H9 (cell line): ENCODE measurements around the gene SMAD7. TPM values are rescaled to one million over a fixed set of nuclear protein-coding genes. Genes with fewer than 3 reads are reported as not detected.

Experiments used
- DNase-seq: peaks from one replicate; pipeline ENCODE4 v3.0.0-alpha.2; 2017
- H2AFZ ChIP-seq: one replicate; pipeline ENCODE4 v1.6.1; 2013; ENCODE audit warnings: mild to moderate bottlenecking, low read length, control low read depth, moderate library complexity
- H2AK5ac ChIP-seq: 2 replicates; pipeline ENCODE4 v1.6.1; 2013; ENCODE audit warnings: low read length, control low read depth, mixed read lengths; ENCODE audit not compliant: insufficient read length
- H2BK120ac ChIP-seq: one replicate; pipeline ENCODE4 v1.6.1; 2013; ENCODE audit warnings: low read depth, mild to moderate bottlenecking, low read length, control low read depth, inconsistent platforms; ENCODE audit not compliant: poor library complexity, severe bottlenecking
- H2BK12ac ChIP-seq: 2 replicates; pipeline ENCODE4 v1.6.1; 2013; ENCODE audit warnings: low read length, control low read depth, mixed read lengths, low read depth; ENCODE audit not compliant: insufficient read length
- H2BK15ac ChIP-seq: 2 replicates; pipeline ENCODE4 v1.6.1; 2013; ENCODE audit warnings: low read depth, low read length, control low read depth
- H2BK20ac ChIP-seq: one replicate; pipeline ENCODE4 v1.6.1; 2013; ENCODE audit warnings: low read depth, mild to moderate bottlenecking, low read length, control low read depth, inconsistent platforms; ENCODE audit not compliant: poor library complexity, severe bottlenecking
- H2BK5ac ChIP-seq: 2 replicates; pipeline ENCODE4 v1.6.1; 2013; ENCODE audit warnings: low read length, control low read depth, mixed read lengths; ENCODE audit not compliant: insufficient read length
- H3K14ac ChIP-seq: 2 replicates; pipeline ENCODE4 v1.6.1; 2013; ENCODE audit warnings: low read length, control low read depth; ENCODE audit not compliant: insufficient read depth
- H3K18ac ChIP-seq: 2 replicates; pipeline ENCODE4 v1.6.1; 2013; ENCODE audit warnings: low read depth, mild to moderate bottlenecking, mixed read lengths, low read length, control low read depth; ENCODE audit not compliant: insufficient read length
- H3K23ac ChIP-seq: 2 replicates; pipeline ENCODE4 v1.6.1; 2013; ENCODE audit warnings: low read length, control low read depth, mixed read lengths, low read depth; ENCODE audit not compliant: insufficient read length
- H3K23me2 ChIP-seq: 2 replicates; pipeline ENCODE4 v1.6.1; 2013; ENCODE audit warnings: low read depth, mild to moderate bottlenecking, mixed read lengths, low read length, control low read depth; ENCODE audit not compliant: insufficient read length, poor library complexity, severe bottlenecking
- H3K27ac ChIP-seq: 2 replicates; pipeline ENCODE4 v1.5.1; 2013; ENCODE audit warnings: low read length, control low read depth, mixed read lengths, low read depth; ENCODE audit not compliant: insufficient read length
- H3K27me3 ChIP-seq: 2 replicates; pipeline ENCODE4 v1.6.1; 2013; ENCODE audit warnings: low read length, control low read depth, inconsistent platforms; ENCODE audit not compliant: insufficient read depth
- H3K4ac ChIP-seq: 2 replicates; pipeline ENCODE4 v1.6.1; 2013; ENCODE audit warnings: low read depth, mild to moderate bottlenecking, control low read depth, inconsistent platforms, low read length, moderate library complexity
- H3K4me1 ChIP-seq: 2 replicates; pipeline ENCODE4 v1.6.1; 2013; ENCODE audit warnings: low read length, control low read depth, inconsistent platforms; ENCODE audit not compliant: insufficient read depth
- H3K4me2 ChIP-seq: 2 replicates; pipeline ENCODE4 v1.6.1; 2013; ENCODE audit warnings: low read length, control low read depth, mixed read lengths; ENCODE audit not compliant: insufficient read length, insufficient read depth
- H3K56ac ChIP-seq: 2 replicates; pipeline ENCODE4 v1.6.1; 2013; ENCODE audit warnings: low read depth, mild to moderate bottlenecking, mixed read lengths, low read length, control low read depth; ENCODE audit not compliant: insufficient read length
- H3K79me1 ChIP-seq: 2 replicates; pipeline ENCODE4 v1.6.1; 2013; ENCODE audit warnings: low read depth, mild to moderate bottlenecking, moderate library complexity, low read length, control low read depth, inconsistent platforms; ENCODE audit not compliant: insufficient read depth, poor library complexity, severe bottlenecking
- H3K79me2 ChIP-seq: 2 replicates; pipeline ENCODE4 v1.6.1; 2013; ENCODE audit warnings: low read length, control low read depth, inconsistent platforms; ENCODE audit not compliant: insufficient read depth
- H3K9ac ChIP-seq: 2 replicates; pipeline ENCODE4 v1.6.1; 2013; ENCODE audit warnings: low read length, control low read depth, mixed read lengths; ENCODE audit not compliant: insufficient read length; ENCODE audit errors: extremely low read depth
- H3K9me3 ChIP-seq: one replicate; pipeline ENCODE4 v1.6.1; 2013; ENCODE audit warnings: low read depth, low read length, inconsistent platforms; ENCODE audit not compliant: control insufficient read depth
- H3T11ph ChIP-seq: one replicate; pipeline ENCODE4 v1.6.1; 2013; ENCODE audit warnings: mild to moderate bottlenecking, low read length, control low read depth, inconsistent platforms
- H4K20me1 ChIP-seq: one replicate; pipeline ENCODE4 v1.6.1; 2013; ENCODE audit not compliant: control insufficient read depth, insufficient read length, insufficient read depth
- H4K5ac ChIP-seq: 2 replicates; pipeline ENCODE4 v1.6.1; 2013; ENCODE audit warnings: low read depth, mild to moderate bottlenecking, mixed read lengths, low read length, control low read depth; ENCODE audit not compliant: insufficient read length
- H4K8ac ChIP-seq: replicated peaks from 2 replicates; pipeline ENCODE4 v1.6.1; 2013; ENCODE audit warnings: low read length, control low read depth, mixed read lengths, low read depth; ENCODE audit not compliant: insufficient read length
- H4K91ac ChIP-seq: 2 replicates; pipeline ENCODE4 v1.6.1; 2013; ENCODE audit warnings: low read depth, mild to moderate bottlenecking, moderate library complexity, mixed read lengths, low read length, control low read depth; ENCODE audit not compliant: insufficient read length
- H3K27ac Mint-ChIP-seq, 3 experiments: 2 replicates in 2 of 3; 3 replicates in 1 of 3; pipeline ENCODE4 v1.8.0; 2020 to 2021; ENCODE audit warnings: mixed read lengths in 3 of 3, mild to moderate bottlenecking in 1 of 3, moderate library complexity in 1 of 3
- H3K27me3 Mint-ChIP-seq: 2 replicates; pipeline ENCODE4 v1.8.0; 2021; ENCODE audit warnings: low read depth, mild to moderate bottlenecking, moderate library complexity, mixed read lengths
- H3K36me3 Mint-ChIP-seq, 3 experiments: 2 replicates in 2 of 3; 3 replicates in 1 of 3; pipeline ENCODE4 v1.8.0; 2020 to 2021; ENCODE audit warnings: low read depth in 3 of 3, mixed read lengths in 3 of 3; ENCODE audit not compliant: insufficient read depth in 1 of 3
- H3K4me1 Mint-ChIP-seq, 2 experiments: 2 replicates each; pipeline ENCODE4 v1.8.0; 2020; ENCODE audit warnings: mixed read lengths in 2 of 2
- H3K4me3 Mint-ChIP-seq, 2 experiments: 2 replicates in 1 of 2; 3 replicates in 1 of 2; pipeline ENCODE4 v1.8.0; 2020 to 2021; ENCODE audit warnings: mild to moderate bottlenecking in 2 of 2, mixed read lengths in 2 of 2, moderate library complexity in 1 of 2
- H3K9me3 Mint-ChIP-seq, 2 experiments: 2 replicates in 1 of 2; 3 replicates in 1 of 2; pipeline ENCODE4 v1.8.0; 2020; ENCODE audit warnings: mild to moderate bottlenecking in 2 of 2, mixed read lengths in 2 of 2, moderate library complexity in 1 of 2
- CTCF ChIP-seq: fragments of 200-600 bp; sonication (generic); conservative IDR thresholded peaks from 3 replicates; pipeline ENCODE4 v1.8.0; 2021; ENCODE audit warnings: antibody characterized with exemption, mild to moderate bottlenecking
- WGBS: extraction: QIAGEN DNeasy Blood & Tissue Kit; methylation state at CpG from one replicate; pipeline ENCODE4 v1.1.7; 2013; ENCODE audit warnings: missing lambda C conversion rate, low lambda C conversion rate, mixed read lengths; ENCODE audit not compliant: insufficient read length; ENCODE audit errors: extremely low coverage; 5-methylcytosine and 5-hydroxymethylcytosine counted together
- total RNA-seq: library from RNA; stranded (reverse); gene quantifications from 2 replicates; pipeline ENCODE4 v1.2.1, GENCODE V29; 2021

SMAD7 gene
- total RNA-seq, 1 experiment from 2014 or later = 27.7 TPM

GRCh38 chr18:48904091-48904490 lies 46.7 kb downstream of the SMAD7 start:
- Histone ChIP-seq H2BK5ac (no peak overlapping the region), H3K4me2 (no peak overlapping the region), H2AFZ (no peak overlapping the region), H3K23ac (no peak overlapping the region), H3K4ac (no peak overlapping the region), H3K56ac (no peak overlapping the region), H3K27me3 (no peaks in the 10 kb centered on the region), H2BK120ac (no peak overlapping the region), H4K5ac (no peak overlapping the region), H3K4me1 (no peaks in the 10 kb centered on the region), H4K8ac (no peak overlapping the region), H4K91ac (no peak overlapping the region), H2AK5ac (no peak overlapping the region), H3T11ph (no peak overlapping the region), H3K9me3 (no peaks in the 10 kb centered on the region), H2BK12ac (no peak overlapping the region), H3K27ac (no peak overlapping the region), H3K9ac (no peak overlapping the region), H4K20me1 (no peaks in the 10 kb centered on the region), H3K79me2 (no peaks in the 10 kb centered on the region), H3K14ac (no peak overlapping the region), H2BK15ac (no peak overlapping the region), H3K79me1 (no peaks in the 10 kb centered on the region), H3K23me2 (no peaks in the 10 kb centered on the region), H2BK20ac (no peak overlapping the region), H3K18ac (no peak overlapping the region)
- H3K4me1 Mint-ChIP-seq = no peaks in the 10 kb centered on the region
- no peak overlapping the region for H3K4me3 Mint-ChIP-seq
- peaks cover 9% of the 10 kb centered on the region for H3K27me3 Mint-ChIP-seq
- WGBS = no CpG with 5 or more reads among the region's 2 CpGs
- DNase-seq = no peak
- TF ChIP-seq CTCF = no peak
- no peak overlapping the region for H3K27ac Mint-ChIP-seq
- H3K36me3 Mint-ChIP-seq = peaks cover 4 to 13% (median 5%) of the 10 kb centered on the region in 3 experiments; a peak in 4 of 7 replicates
- peaks cover 14 to 20% of the 10 kb centered on the region in 2 experiments for H3K9me3 Mint-ChIP-seq
